Astrocyte (in vitro differentiated cells and primary cell): ENCODE data around the gene IFT172.
"Not testable (repeated sequence)": the region's sequence is repeated elsewhere in the genome, so short reads cannot be mapped to it uniquely, and the experiment has no call there.

Source experiments
- EZH2 ChIP-seq: IDR thresholded peaks from 2 replicates; pipeline ENCODE4 v1.6.1; 2012; ENCODE audit warnings: mild to moderate bottlenecking, low read length, inconsistent platforms; ENCODE audit not compliant: insufficient read depth
- TF ChIP-seq, protein P1 (sequence below): IDR thresholded peaks from 2 replicates; pipeline ENCODE4 v1.5.1; 2011; ENCODE audit warnings: low read depth, mild to moderate bottlenecking, inconsistent platforms, low read length, moderate library complexity; ENCODE audit not compliant: insufficient read depth

DNA sequence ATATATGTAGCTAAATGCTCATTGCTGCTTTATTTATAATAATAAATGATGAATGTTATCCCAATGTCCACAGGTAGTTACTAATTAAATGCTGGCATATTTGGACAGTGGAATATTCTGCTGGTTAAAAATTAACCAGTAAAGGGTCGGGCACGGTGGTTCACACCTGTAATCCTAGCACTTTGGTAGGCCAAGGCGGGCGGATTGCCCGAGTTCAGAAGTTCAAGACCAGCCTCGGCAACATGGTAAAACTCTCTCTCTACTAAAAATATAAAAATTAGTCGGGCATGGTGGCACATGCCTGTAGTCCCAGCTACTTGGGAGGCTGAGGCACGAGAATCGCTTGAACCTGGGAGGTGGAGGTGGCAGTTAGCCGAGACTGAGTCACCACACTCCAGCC is 64.5 kb downstream of the IFT172 start:
- TF ChIP-seq, protein P1, sequence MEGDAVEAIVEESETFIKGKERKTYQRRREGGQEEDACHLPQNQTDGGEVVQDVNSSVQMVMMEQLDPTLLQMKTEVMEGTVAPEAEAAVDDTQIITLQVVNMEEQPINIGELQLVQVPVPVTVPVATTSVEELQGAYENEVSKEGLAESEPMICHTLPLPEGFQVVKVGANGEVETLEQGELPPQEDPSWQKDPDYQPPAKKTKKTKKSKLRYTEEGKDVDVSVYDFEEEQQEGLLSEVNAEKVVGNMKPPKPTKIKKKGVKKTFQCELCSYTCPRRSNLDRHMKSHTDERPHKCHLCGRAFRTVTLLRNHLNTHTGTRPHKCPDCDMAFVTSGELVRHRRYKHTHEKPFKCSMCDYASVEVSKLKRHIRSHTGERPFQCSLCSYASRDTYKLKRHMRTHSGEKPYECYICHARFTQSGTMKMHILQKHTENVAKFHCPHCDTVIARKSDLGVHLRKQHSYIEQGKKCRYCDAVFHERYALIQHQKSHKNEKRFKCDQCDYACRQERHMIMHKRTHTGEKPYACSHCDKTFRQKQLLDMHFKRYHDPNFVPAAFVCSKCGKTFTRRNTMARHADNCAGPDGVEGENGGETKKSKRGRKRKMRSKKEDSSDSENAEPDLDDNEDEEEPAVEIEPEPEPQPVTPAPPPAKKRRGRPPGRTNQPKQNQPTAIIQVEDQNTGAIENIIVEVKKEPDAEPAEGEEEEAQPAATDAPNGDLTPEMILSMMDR = not testable (repeated sequence)
- not testable (repeated sequence) for TF ChIP-seq EZH2
